ENCODE data around the gene ZSWIM1. TPM values are rescaled to one million over a fixed set of nuclear protein-coding genes. Genes with fewer than 3 reads are reported as not detected.
"Not testable (repeated sequence)": the region's sequence is repeated elsewhere in the genome, so short reads cannot be mapped to it uniquely, and the experiment has no call there.

The ZSWIM1 gene
- total and polyA plus RNA-seq, 10 of the 15 experiments (the other 5 are each of a cell fraction or from before 2014, with no cell fraction given) = 2.4 to 16.0 (median 9.8) TPM

DNA sequence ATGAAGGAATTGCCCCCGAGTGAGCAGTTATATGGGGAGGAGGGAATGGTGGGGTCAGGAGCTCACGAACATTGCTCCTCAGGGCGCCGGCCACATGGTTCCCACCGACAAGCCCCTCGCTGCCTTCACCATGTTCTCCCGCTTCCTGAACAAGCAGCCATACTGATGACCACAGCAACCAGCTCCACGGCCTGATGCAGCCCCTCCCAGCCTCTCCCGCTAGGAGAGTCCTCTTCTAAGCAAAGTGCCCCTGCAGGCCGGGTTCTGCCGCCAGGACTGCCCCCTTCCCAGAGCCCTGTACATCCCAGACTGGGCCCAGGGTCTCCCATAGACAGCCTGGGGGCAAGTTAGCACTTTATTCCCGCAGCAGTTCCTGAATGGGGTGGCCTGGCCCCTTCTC, 17.3 kb downstream of the ZSWIM1 start (continued):
- TF ChIP-seq, protein P1, sequence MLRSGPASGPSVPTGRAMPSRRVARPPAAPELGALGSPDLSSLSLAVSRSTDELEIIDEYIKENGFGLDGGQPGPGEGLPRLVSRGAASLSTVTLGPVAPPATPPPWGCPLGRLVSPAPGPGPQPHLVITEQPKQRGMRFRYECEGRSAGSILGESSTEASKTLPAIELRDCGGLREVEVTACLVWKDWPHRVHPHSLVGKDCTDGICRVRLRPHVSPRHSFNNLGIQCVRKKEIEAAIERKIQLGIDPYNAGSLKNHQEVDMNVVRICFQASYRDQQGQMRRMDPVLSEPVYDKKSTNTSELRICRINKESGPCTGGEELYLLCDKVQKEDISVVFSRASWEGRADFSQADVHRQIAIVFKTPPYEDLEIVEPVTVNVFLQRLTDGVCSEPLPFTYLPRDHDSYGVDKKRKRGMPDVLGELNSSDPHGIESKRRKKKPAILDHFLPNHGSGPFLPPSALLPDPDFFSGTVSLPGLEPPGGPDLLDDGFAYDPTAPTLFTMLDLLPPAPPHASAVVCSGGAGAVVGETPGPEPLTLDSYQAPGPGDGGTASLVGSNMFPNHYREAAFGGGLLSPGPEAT (IDR thresholded peaks at IDR 0.05; ENCODE audit: low read depth) = no peak
- TF ChIP-seq, protein P2, sequence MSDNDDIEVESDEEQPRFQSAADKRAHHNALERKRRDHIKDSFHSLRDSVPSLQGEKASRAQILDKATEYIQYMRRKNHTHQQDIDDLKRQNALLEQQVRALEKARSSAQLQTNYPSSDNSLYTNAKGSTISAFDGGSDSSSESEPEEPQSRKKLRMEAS (IDR thresholded peaks at IDR 0.05; ENCODE audit: low read depth, low read length) = no peak

DNA sequence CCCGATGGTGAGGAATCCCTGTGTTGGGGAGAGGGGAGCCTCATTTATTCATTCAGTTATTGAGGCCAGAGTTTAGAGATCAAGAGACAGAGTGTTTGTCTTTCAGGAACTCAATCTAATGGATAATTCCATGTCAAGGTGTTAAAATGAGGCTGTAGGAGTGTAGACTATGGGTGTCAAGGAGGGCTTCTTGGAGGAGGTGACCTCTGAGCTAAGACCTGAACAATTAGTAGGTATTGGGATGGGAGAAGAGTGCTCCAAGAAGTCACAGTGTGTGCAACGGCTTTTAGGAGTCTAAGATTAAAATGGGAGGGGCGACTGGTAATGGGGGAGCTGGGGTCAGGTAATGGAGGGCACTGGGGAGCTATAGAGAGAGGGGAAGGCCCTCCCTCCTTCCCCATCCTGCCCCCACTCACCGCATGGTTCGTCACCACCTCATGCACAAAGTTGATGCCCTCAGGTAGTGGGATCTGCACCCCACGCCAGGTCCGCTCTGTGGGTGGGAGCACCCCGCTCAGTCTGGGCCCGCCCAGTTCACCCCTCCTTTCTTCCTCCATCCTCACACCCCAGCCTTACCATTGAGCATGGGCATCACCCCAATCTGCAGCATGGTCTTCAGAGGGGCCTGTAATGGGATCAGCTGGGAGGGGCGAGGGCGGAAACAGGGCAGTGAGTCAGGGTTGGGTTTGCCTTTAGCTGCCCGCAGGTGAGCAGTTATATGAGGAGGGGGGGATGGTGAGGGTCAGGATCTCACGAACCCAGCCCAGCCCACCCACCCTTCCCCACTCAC, 18.2 kb downstream of the ZSWIM1 start:
- DNase-seq (ENCODE audit: low read depth, low spot score) = no peak
- H3K4me3 ChIP-seq = no peak overlapping the region
- ChIA-PET RAD21 (ENCODE audit: unreplicated experiment) (no interaction called here), CTCF (no interaction called here), SMC1A (ENCODE audit: uncharacterized antibody, unreplicated experiment) (no interaction called here), POLR2A (interaction anchor here (0.6 kb wide), 1 partner anchor 10 kb away, joined by 3 read pairs; no protein-coding TSS in a partner anchor)
- H3K27ac ChIP-seq (ENCODE audit: control insufficient read depth, insufficient read depth) = no peak overlapping the region
- no peak for ATAC-seq
- no peak overlapping the region for H3K9ac ChIP-seq (ENCODE audit: control insufficient read depth, insufficient read depth, low read length)
- H3K4me1 ChIP-seq (ENCODE audit: control insufficient read depth, insufficient read depth, low read length) = no peaks in the 10 kb centered on the region
- no peak for FAIRE-seq
- in situ Hi-C loops (cut with MboI) = no loop called here
- no peaks in the 10 kb centered on the region for H4K20me1 ChIP-seq (ENCODE audit: control insufficient read depth, insufficient read depth)
- H3K79me2 ChIP-seq (ENCODE audit: control insufficient read depth, insufficient read depth, low read length) = no peaks in the 10 kb centered on the region
- no peak overlapping the region for H2AFZ ChIP-seq (ENCODE audit: control insufficient read depth, low read depth, low read length)
- no peaks in the 10 kb centered on the region for H3K27me3 ChIP-seq (replicated peaks in 1 of 2; ENCODE audit: control insufficient read depth in 2 of 2, insufficient read depth in 2 of 2, low read length in 1 of 2)
- no peak overlapping the region for H3K4me2 ChIP-seq (ENCODE audit: control insufficient read depth, insufficient read depth)
- BruUV-seq (replicated peaks) = TSS peak; percentile 50
- TF ChIP-seq, protein P3, sequence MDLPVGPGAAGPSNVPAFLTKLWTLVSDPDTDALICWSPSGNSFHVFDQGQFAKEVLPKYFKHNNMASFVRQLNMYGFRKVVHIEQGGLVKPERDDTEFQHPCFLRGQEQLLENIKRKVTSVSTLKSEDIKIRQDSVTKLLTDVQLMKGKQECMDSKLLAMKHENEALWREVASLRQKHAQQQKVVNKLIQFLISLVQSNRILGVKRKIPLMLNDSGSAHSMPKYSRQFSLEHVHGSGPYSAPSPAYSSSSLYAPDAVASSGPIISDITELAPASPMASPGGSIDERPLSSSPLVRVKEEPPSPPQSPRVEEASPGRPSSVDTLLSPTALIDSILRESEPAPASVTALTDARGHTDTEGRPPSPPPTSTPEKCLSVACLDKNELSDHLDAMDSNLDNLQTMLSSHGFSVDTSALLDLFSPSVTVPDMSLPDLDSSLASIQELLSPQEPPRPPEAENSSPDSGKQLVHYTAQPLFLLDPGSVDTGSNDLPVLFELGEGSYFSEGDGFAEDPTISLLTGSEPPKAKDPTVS (IDR thresholded peaks at IDR 0.05; ENCODE audit: low read depth, low read length) = no peak
- TF ChIP-seq POLR2A (IDR thresholded peaks at IDR 0.05; ENCODE audit: low read depth, low read length) = peak; percentile 30; the same call in 1 of the 2 replicates
- 90% methylated on average over 12 of the region's 13 CpGs for WGBS (ENCODE audit: insufficient coverage, insufficient replicate concordance, low lambda C conversion rate, missing lambda C conversion rate)
- intact Hi-C loops (cut with micrococcal nuclease; ENCODE audit: unreplicated experiment) = no loop called here
- no peaks in the 10 kb centered on the region for H3K9me3 ChIP-seq (replicated peaks; ENCODE audit: control insufficient read depth, insufficient read depth, low read length)
- peaks cover 0 to 3% of the 10 kb centered on the region in 2 experiments; a peak in 2 of 4 replicates for H3K36me3 ChIP-seq (ENCODE audit: control insufficient read depth in 2 of 2, insufficient read depth in 2 of 2, low read length in 1 of 2)

DNA sequence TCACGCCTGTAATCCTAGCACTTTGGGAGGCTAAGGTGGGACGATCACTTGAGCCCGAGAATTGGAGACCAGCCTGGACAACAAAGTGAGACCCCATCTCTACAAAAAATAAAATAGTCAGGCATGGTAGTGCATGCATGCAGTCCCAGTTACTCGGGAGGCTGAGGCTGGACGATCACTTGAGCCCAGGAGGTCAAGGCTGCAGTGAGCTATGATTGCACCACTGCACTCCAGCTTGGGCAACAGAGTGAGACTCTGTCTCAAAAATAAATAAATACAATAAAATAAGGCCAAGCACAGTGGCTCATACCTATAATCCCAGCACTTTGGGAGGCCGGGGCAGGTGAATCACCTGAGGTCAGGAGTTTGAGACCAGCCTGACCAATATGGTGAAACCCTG, 20.3 kb downstream of the ZSWIM1 start:
- H3K79me2 ChIP-seq (ENCODE audit: control insufficient read depth, insufficient read depth, low read length); H2AFZ ChIP-seq (ENCODE audit: control insufficient read depth, low read depth, low read length); intact Hi-C loops (cut with micrococcal nuclease; ENCODE audit: unreplicated experiment); H3K27me3 ChIP-seq (replicated peaks in 1 of 2; ENCODE audit: control insufficient read depth in 2 of 2, insufficient read depth in 2 of 2, low read length in 1 of 2); DNase-seq (ENCODE audit: low read depth, low spot score); ATAC-seq; BruUV-seq (replicated peaks); H3K4me1 ChIP-seq (ENCODE audit: control insufficient read depth, insufficient read depth, low read length); RAD21 ChIA-PET (ENCODE audit: unreplicated experiment); H3K27ac ChIP-seq (ENCODE audit: control insufficient read depth, insufficient read depth); SMC1A ChIA-PET (ENCODE audit: uncharacterized antibody, unreplicated experiment); H3K9ac ChIP-seq (ENCODE audit: control insufficient read depth, insufficient read depth, low read length); H3K9me3 ChIP-seq (replicated peaks; ENCODE audit: control insufficient read depth, insufficient read depth, low read length); FAIRE-seq; H4K20me1 ChIP-seq (ENCODE audit: control insufficient read depth, insufficient read depth); H3K4me3 ChIP-seq; H3K4me2 ChIP-seq (ENCODE audit: control insufficient read depth, insufficient read depth); in situ Hi-C loops (cut with MboI); H3K36me3 ChIP-seq (ENCODE audit: control insufficient read depth in 2 of 2, insufficient read depth in 2 of 2, low read length in 1 of 2): not testable (repeated sequence)
- CTCF ChIA-PET = interaction anchor here (0.8 kb wide), 2 partner anchors 11 to 68 kb away, joined by 3 read pairs; no protein-coding TSS in a partner anchor
- POLR2A ChIA-PET = interaction anchor here (1.0 kb wide), 1 partner anchor 32 kb away, joined by 3 read pairs; no protein-coding TSS in a partner anchor
- 96% methylated on average over 6 of the region's 6 CpGs for WGBS (ENCODE audit: insufficient coverage, insufficient replicate concordance, low lambda C conversion rate, missing lambda C conversion rate)

Data from GM12878 (cell line).